NCI-H748 (cell line): ENCODE measurements around the gene PDE4D.

Experiments
- DNase-seq: peaks from one replicate; lab custom pipeline; 2025; ENCODE audit not compliant: unreplicated experiment; lab: John Stamatoyannopoulos, UW

The PDE4D gene

GRCh38 chr5:59840200-59840601, 53.3 kb downstream of the PDE4D start:
- peak; percentile 9 for DNase-seq

GRCh38 chr5:59838989-59839388, 54.5 kb downstream of the PDE4D start:
- no peak for DNase-seq

- peak; percentile 16 for DNase-seq
These were observed 55.5 kb downstream of the PDE4D start for GRCh38 chr5:59838067-59838466.

GRCh38 chr5:59837071-59837470, 56.5 kb downstream of the PDE4D start:
- DNase-seq: no peak

GRCh38 chr5:59835800-59836199, 57.7 kb downstream of the PDE4D start:
- DNase-seq: no peak

GRCh38 chr5:59833448-59833847, 60.1 kb downstream of the PDE4D start:
- DNase-seq: no peak

GRCh38 chr5:59832577-59833301, 60.8 kb downstream of the PDE4D start:
- no peak for DNase-seq

GRCh38 chr5:59831326-59832010, 62.1 kb downstream of the PDE4D start:
- no peak for DNase-seq

GRCh38 chr5:59830536-59831200, 62.9 kb downstream of the PDE4D start:
- DNase-seq: no peak

GRCh38 chr5:59829922-59830321, 63.6 kb downstream of the PDE4D start:
- peak; percentile 7 for DNase-seq

- no peak for DNase-seq
These were observed 64.1 kb downstream of the PDE4D start for GRCh38 chr5:59829386-59829785.

- no peak for DNase-seq
These were observed 64.9 kb downstream of the PDE4D start for GRCh38 chr5:59828623-59829022.

GRCh38 chr5:59826996-59827395, 66.5 kb downstream of the PDE4D start:
- no peak for DNase-seq

- DNase-seq: no peak
These were observed 70.1 kb downstream of the PDE4D start for GRCh38 chr5:59823420-59823819.

GRCh38 chr5:59819806-59820205, 73.7 kb downstream of the PDE4D start:
- DNase-seq: no peak

- no peak for DNase-seq
These were observed 76.0 kb downstream of the PDE4D start for GRCh38 chr5:59817536-59817935.

GRCh38 chr5:59816654-59817300, 76.7 kb downstream of the PDE4D start:
- DNase-seq: no peak

GRCh38 chr5:59814537-59814872, 79.0 kb downstream of the PDE4D start:
- no peak for DNase-seq

- DNase-seq: peak; percentile 68
These were observed 79.6 kb downstream of the PDE4D start for GRCh38 chr5:59813761-59814536.

GRCh38 chr5:59810041-59810440, 83.5 kb downstream of the PDE4D start:
- peak; percentile 75 for DNase-seq

GRCh38 chr5:59807806-59808205, 85.7 kb downstream of the PDE4D start:
- DNase-seq: no peak
